GM18861 (cell line): ENCODE data around the gene POLA2.

Source experiments
- ATAC-seq: cut with Tn5 transposase; IDR thresholded peaks from one replicate; pipeline ENCODE4 v1.9.1; 2021; ENCODE audit not compliant: unreplicated experiment

POLA2 gene

DNA sequence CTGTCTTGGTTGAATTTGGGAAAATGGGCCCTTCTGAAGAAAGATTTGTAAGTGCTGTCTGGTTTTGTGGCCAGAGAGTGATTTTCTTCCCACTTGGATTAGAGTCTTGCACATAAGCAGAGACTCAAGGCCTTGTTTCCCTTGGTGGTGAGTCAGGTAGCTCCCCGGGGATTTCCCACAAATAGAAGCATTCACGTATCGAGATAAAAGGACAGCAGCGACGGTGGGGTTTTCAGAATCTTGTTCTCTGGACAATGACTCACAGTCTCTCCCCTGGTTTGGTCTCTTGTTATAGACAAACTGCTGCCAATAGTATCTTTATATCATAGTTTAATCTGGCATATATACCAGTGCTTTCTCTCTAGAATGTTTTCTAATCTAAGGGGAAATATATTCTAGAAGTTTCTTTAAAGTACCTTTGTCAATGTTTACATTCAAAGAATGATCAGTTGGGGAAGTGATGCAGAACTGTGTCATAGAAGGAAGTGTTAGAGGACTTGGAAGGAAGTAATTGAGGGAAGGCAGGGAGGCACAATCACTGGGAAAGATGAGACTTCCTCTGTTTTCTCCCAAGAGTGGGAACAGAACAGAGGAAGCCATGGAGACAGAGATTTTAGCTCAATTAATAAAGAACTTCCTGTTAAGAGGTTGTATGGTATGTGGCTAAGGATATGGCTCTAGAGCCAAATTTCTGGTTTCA, 18.1 kb downstream of the POLA2 start:
- no peak for ATAC-seq

DNA sequence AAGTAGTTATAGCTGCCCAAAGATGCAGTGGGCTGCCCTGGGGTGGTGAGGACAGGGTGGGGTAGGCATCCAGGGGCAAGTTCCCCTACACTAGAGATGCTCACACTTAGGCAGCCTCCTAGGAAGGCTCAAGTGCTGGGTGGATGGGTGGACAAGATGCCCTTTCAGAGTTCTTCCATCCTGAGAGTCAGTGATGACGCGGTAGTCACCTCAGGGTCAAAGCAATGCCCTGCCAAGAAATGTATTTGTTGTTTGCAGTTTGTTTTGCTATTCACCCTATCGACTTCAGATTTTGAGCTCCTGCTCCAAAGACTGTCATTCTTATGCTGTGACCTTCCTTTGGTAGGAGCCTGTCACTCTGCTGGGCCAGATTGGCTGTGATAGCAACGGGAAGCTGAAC, 18.9 kb downstream of the POLA2 start:
- no peak for ATAC-seq

DNA sequence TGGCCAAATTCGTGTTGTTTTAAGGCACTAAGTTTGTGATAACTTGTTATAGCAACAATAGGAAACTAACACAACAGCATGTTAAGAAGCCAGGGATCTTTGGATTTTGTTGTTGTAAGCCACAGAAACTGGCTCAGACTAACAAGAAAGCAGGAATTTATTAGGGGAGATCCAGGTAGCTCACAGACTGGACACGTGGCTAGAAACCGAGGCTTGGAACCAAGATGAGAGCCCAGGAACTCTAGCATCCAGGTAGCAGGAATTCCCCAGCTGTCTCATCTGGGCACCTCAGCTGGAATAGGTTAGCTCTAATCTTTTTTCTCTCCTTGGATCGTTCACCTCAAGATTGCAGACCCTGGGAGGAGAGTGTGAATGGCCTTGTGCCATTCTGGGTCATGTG, 24.9 kb downstream of the POLA2 start:
- no peak for ATAC-seq

DNA sequence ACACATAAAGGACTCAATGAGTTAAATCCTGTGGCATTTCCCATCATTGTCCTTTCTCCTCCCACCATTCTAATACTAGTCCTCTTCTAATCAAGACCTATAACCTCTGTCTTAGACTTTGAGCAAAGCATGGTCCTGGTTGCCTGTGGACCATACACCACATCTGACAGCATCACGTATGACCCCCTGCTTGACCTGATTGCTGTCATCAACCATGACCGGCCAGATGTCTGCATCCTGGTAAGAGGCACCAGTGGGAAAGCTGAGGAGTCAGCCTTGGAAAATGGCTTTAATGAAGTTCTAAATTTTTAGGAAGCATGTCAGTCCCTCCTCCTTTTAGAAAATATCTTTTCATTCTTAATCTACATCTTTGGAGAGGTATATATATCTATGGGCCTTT, 25.8 kb downstream of the POLA2 start:
- ATAC-seq: no peak

DNA sequence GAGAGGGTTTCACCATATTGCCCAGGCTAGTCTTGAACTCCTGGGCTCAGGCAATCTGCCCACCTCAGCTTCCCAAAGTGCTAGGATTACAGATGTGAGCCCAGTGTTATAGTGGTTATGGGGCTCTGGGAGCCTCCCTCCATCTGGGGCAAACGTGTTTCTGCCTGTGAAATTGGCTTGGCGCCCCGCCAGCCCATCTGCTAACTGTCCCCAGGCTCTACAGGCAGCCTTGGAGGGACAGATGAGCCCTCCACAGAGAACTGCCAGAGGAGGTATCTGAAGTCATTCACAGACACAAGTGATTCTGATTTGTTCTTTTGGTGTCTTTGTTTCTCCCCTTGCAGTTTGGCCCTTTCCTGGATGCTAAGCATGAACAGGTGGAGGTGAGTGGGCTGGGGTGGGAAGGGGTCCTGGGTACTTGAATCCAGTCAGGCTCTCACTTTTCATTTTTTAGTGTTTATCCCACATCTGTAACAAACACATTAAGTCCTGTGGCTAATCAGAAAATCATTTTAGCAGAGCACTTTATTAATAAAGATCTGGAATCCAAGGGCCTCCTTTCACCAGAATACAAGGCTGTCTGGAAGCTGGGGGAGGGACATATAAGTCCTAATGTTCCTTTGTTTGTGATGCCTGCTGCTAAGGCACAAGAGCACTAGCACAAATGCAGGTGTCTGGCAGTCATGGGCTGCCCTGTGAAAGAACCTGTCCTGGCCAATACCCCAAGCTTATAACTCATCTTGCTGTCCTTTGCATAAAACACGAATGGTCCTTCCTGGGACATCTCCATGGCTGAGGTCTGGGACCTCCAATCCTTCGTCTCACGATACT, 27.2 kb downstream of the POLA2 start:
- ATAC-seq: no peak

DNA sequence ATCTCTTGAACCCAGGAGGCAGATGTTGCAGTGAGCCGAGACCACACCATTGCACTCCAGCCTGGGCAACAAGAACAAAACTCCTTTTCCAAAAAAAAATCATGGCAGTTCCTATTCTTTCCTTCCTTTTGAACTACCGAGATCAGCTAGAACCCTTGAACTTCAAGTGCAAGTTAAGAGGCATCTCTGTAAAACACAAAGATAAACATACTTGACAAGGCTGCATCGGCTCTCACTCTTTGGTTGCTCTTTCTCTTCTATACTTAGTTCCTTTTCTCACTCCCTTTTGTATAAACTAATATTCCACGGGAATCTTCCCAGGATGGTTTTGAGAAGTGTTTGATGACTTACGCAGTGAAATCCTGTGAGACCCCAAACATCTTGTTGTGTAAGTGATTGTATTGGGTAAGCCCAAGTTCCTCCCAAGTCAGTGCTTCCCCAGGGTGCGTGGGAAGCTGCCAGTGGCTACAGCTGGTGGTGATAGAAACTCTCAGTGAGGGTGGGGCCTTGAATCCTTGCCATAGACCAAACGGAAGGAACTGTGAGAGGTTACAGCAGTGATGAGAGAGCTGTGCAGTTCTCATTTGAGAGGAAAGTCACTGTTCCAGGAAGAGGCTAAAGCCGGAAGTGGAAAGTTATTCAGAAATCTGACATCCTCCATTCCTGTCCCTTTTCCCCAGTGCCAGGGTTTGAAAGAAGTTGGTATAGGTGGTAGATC, 28.8 kb downstream of the POLA2 start:
- ATAC-seq: no peak

DNA sequence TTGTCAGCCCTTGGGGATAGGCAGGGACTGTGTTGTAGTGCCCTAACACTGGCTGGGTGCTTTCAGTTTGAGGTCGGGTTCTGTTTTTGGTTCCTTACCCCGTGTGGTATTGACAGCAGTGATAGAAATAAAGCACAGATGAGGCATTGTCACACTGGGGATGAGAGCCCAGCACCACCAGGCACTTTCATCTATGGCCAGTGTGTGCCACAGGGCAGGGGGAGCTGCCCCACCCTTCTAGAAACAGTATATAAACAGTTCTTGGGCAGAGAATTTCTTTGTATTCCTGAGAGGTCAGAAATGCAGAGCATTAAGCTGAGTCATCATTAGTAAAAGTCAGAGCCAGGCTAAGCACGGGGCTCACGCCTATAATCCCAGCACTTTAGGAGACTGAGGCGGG, 29.9 kb downstream of the POLA2 start:
- no peak for ATAC-seq

DNA sequence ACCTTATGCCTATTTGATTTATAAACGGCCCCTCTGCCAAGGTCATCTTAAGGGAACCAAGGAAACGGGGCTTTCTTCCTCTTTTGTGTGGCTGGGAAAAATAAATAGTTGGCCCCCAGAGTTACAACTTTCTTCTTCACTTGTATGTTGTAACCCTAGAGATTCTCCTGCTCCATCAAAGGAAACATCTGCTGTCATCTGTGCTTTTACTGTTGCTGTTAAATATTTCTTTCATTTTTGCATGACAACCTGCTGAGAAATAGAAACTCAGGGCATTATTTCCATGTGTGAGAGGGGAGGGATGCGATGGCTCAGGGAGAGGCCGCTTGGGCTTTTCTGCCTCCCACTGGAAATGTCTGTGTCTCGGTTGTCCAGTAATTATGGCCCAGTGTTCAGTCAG, 31.1 kb downstream of the POLA2 start:
- ATAC-seq: no peak

DNA sequence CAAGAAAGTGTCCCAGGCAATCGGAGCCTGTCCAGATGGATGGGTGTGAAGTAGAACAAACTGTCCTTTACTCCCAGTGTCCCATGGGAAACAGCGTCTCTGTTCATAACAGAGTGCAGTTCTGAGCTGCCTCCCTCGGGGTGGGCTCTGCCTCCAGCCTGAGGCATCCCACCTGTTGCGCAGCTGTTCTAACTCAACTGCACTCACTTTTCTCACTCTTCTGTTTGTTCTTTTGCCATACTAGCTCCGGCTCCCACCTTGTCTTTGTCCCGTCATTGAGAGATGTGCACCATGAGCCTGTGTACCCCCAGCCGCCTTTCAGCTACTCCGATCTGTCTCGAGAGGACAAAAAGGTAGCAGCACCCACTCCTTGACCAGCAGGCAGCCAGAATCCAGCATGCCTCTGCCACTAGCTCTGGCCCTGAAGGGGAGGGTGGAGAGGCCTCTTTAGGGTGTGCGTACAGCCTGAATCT, 32.2 kb downstream of the POLA2 start:
- no peak for ATAC-seq

DNA sequence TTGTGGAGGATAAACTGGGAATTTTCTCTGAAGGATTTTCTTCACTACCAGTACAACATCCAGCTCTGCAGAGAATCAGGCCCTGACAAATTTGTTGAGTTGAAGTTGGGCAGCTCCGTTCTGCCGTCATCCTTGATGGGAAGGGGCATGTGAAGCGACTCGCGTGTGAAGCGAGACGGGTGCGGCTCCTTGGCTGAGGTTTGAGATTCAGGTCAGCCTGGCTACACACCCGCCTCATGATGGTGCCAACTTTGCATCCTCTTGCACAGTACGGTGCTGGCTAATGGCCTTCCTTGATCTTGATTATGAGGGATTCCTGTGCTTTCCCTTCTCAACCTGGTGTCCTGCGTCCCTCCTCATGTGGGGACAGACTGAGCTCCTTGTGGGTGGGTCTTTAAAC, 33.2 kb downstream of the POLA2 start:
- no peak for ATAC-seq

DNA sequence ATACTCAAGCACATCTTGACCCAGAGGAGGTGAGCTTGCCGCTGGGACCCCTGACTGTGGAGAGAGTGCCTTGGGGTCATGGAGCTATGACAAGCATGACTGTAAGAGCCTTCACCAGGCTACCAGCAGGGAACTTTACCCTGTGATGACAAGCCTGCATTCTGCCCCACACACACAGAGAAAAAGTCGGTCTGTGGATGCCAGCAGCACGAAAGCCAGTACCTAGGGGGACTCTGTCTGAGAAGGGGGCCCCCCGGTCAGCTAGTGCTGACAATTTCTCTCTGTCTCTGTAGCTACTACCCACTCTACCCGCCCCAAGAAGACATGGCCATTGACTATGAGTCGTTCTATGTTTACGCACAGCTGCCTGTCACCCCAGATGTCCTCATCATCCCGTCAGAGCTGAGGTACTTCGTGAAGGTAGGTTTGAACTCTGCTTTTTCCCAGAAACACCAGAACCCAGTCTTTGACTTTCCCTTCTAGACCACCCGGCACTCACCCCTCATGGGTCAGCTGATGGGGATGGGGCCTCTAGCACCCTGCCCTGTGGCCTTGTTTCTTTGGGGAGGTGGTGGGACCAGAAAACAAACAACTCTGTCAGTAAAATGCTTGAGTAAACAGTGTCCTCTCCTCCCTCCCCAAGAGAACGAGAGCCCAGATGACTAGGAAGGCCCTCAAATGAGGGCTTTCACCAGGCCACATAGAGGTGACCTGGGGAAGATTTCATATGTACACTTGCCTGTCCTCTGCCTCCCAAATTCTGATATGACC, 34.0 kb downstream of the POLA2 start:
- ATAC-seq: no peak

DNA sequence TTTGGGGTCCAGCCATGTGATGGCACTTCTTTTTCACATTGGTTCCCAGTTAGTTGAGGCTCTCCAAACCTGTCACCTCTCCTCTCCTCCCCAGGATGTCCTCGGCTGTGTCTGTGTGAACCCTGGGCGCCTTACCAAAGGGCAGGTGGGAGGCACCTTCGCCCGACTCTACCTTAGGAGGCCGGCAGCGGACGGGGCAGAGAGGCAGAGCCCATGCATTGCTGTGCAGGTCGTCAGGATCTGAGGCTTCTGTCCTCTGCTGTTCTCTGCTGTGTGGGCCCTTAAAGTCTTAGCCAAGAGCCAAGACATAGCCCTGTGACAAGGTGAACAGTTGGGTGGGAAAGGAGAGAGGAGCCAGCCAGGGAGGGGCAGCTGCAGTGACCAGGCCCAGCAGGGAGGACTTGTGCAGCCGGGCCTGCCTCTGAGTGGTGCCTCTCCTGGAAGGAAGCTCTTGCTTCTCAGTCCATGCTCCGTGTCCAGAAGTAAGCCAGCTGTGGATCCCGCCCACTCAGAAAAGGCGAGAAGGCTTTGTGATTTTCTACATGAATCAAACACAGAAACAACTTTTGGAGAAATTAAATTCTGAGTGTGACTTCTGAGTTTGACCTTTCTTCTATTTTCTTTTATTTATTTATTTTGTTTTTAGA, 35.4 kb downstream of the POLA2 start:
- no peak for ATAC-seq

DNA sequence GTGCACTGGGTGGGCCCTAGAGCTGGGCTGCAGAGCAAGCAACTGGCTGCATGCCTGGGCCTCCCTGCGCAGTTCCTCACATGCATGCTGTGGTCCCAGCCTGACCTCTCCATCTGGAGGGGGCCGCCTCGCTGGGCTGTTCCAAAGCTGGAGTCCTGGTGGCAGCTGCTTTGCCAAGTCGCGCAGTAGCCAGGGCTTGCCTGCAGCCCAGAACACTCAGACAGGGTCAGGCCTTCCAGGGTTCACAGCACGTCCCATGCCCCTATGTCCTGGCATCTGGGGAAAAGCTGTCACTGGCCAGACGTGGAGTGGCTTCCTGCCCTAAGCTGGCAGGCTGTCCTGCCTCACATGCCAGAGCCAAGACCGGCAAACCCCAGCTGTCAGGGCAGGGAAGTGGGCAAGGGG, 36.4 kb downstream of the POLA2 start:
- no peak for ATAC-seq

DNA sequence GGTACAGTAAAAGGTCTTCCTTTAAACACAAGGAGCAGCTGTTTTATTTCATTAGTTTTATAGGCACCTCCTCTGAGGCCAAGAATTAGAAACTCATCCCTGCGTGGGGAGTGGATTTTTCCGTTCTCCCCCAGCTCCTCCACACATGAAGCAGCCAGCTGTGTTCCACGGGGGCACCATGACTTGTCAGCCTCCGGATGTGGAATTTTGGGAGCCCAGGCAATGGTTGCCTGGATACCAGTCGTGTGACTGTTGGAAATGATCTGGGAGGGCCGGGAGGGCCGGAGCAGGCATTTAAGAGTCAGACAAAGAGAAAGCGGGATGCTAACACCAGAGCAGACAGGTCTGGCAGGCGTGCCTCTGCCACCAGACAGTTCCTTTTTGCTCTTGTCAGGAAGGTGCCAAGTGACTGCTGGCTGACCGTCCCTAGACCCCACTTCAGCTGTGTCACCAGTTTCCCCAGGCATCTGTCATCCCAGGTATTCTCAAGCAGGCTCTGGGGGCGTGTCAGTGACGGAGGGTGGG, 37.0 kb downstream of the POLA2 start:
- ATAC-seq: no peak

DNA sequence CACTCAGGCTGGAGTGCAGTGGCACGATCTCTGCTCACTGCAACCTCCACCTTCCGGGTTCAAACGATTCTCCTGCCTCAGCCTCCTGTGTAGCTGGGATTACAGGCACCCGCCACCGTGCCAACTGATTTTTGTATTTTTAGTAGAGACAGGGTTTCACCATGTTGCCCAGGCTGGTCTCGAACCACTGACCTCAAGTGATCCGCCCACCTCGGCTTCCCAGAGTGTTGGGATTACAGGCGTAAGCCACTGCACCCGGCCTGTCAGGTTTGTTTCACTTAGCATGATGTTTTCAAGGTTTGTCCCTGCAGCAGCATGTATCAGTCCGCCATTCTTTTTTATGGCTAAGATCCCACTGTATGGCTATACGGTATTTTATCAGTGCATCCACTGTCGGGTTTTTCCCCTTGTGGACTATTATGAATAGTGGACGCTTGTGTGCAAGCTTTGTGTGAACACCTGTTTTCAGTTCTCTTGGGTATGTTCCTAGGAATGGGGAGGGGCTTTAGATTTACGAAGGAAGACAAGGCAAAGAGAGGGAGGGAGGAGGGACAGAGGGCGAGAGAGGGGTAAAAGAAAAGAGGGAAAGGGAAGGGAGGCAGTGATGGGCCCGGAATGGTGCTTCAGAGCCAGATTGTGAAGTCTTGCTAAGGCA, 39.0 kb downstream of the POLA2 start:
- ATAC-seq: no peak

DNA sequence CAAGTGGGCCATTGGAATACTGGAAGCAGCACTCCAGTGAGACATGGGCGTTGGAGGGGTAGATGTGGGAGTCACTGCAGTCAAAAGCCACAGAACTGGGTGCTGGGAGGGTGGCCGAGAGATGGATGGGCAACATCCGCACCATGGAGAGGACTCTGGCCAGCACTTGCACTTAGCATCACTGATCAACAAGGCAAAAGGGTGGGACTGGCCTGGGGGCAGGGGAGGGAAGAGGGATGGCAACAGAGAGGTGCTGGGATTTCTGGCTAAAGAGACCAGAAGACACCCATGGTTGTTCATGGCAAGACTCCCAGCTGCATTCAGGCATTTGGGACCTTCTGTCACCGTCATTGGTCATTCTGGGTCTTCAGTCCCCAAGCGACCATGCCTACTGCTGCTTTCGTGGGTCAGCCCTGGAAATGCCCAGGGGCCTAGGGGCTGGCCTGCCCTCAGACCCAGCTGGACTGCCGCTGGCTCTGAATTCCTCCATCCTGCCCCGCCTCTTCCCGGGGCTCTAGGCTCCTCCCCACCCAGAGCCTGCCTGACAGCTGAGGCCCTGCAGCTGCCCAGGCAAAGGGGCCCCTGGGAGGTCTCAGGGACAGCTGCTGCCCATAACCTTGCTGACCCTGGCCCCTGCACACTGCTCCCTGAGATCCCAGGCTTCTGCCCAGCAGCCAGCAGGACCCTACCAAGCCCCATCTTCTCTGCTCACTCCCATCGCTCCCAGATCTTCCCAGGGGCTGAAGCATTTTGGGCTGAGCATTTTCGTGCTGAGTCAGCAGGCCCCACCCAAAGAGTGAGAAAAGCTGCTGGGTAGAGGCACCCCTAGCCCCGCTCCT, 39.9 kb downstream of the POLA2 start:
- ATAC-seq: no peak

DNA sequence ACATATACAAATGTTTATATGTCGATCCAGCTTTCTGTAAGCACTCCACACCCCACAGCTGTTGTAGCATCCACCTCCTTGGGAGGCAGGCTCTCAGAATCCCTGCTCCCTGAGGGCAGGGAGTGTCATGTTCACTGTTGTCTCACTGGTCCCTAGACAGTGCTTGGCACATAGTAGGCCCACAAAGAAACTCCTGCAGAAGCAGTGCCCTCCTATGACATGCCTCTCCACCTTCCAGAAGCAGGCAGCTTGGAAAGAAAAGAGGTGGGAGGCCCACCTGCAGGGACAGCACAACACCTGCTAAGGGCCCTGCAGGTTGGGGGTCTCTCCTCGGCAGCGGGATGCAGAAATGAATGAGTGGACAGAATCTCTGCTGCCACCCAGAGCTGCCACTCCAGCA, 41.8 kb downstream of the POLA2 start:
- ATAC-seq: no peak

DNA sequence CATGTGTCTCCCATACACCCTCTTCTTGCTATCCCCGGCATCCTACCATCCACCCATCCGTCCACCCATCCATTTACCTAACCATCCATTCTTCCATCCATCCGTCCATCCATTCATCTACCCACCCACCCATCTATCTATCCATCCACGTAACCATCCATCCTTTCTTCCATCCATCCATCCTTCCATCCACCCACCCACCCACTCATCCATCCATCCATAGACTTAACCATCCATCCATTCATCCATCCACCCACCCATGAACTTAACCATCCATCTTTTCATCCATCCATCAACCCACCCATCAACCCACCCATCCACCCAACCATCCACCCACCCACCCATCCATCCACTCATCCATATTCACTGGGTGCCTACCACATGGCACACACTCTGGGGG, 42.3 kb downstream of the POLA2 start:
- ATAC-seq: no peak

DNA sequence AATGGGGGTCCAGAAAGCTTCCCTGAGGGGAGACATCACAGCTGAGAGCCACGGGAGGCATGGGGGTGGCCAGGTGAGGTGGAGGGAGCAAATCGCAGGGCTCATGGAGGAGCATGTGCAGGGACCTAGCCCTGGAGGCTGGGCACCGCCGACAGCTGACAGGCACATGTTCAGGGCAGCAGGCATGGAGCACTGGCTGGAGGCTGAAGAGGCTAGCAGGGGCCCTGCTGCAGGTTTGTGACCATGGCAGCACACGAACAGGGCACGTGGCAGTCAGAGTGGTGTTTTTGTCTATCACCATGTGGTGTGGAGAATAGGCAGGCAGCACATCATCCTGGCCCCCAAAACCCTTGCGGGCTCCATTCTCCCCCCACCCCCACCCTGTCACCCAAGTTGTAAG, 42.9 kb downstream of the POLA2 start:
- ATAC-seq: no peak
